OCI-LY3 (cell line): Measurements from ENCODE around the gene PCYT1A.
A peak's percentile ranks its signal among the peaks of the same experiment; 100 is the strongest.
"Not testable (repeated sequence)": the region's sequence is repeated elsewhere in the genome, so short reads cannot be mapped to it uniquely, and the experiment has no call there.

Source experiments
- H2AFZ ChIP-seq: fragments of 200-600, 300-600 bp; shearing (Covaris generic); 2 replicates; pipeline ENCODE4 v1.6.0; 2014; ENCODE audit warnings: antibody characterized with exemption, low read depth, low read length
- H3K27ac ChIP-seq: fragments of 200-600, 300-600 bp; sonication (generic); 2 replicates; pipeline ENCODE4 v1.5.1; 2014; ENCODE audit warnings: mild to moderate bottlenecking, low read length, moderate library complexity, mixed read lengths
- H3K27me3 ChIP-seq: fragments of 200-600, 300-600 bp; sonication (generic); 2 replicates; pipeline ENCODE4 v1.6.1; 2014; ENCODE audit warnings: low read depth, low read length, mixed read lengths
- H3K36me3 ChIP-seq: fragments of 200-600, 300-600 bp; sonication (generic); replicated peaks from 2 replicates; pipeline ENCODE3; 2014; ENCODE audit warnings: low read depth, low read length, mixed read lengths
- H3K4me1 ChIP-seq: fragments of 300-600, 200-600 bp; sonication (generic); 2 replicates; pipeline ENCODE4 v1.6.1; 2014; ENCODE audit warnings: low read length, mixed read lengths
- H3K4me2 ChIP-seq: fragments of 200-600, 300-600 bp; sonication (generic); 2 replicates; pipeline ENCODE4 v1.6.1; 2014; ENCODE audit warnings: low read length, mixed read lengths
- H3K4me3 ChIP-seq: fragments of 300-600, 200-600 bp; sonication (generic); 2 replicates; pipeline ENCODE4 v1.5.1; 2014; ENCODE audit warnings: antibody characterized with exemption, mild to moderate bottlenecking, low read length, moderate library complexity
- H3K79me2 ChIP-seq: fragments of 300-600, 200-600 bp; shearing (Covaris generic); 2 replicates; pipeline ENCODE4 v1.6.1; 2014; ENCODE audit warnings: mild to moderate bottlenecking, low read length, mixed read lengths
- H3K9ac ChIP-seq: fragments of 300-600, 200-600 bp; shearing (Covaris generic); 2 replicates; pipeline ENCODE4 v1.6.0; 2014; ENCODE audit warnings: mild to moderate bottlenecking, low read length, moderate library complexity
- H3K9me3 ChIP-seq: fragments of 200-600, 300-600 bp; shearing (Covaris generic); 2 replicates; pipeline ENCODE4 v1.6.1; 2014; ENCODE audit warnings: low read length, mixed read lengths; ENCODE audit not compliant: insufficient read depth
- H4K20me1 ChIP-seq: fragments of 200-600, 300-600 bp; sonication (generic); 2 replicates; pipeline ENCODE4 v1.6.1; 2016; ENCODE audit warnings: low read length, mixed read lengths; ENCODE audit not compliant: insufficient read depth
- CTCF ChIP-seq: fragments of 200-600, 300-600 bp; sonication (generic); IDR thresholded peaks from 2 replicates; pipeline ENCODE4 v1.5.1; 2014; ENCODE audit warnings: antibody characterized with exemption, low read length, low read depth
- EZH2phosphoT487 ChIP-seq: fragments of 200-600 bp; shearing (Covaris generic); IDR thresholded peaks from 2 replicates; pipeline ENCODE4 v1.6.1; 2018; ENCODE audit warnings: antibody characterized with exemption, mixed run types, low read depth

PCYT1A gene

GRCh38 chr3:196315821-196316220 lies 28.3 kb upstream of the PCYT1A start:
- H3K9me3 ChIP-seq = no peaks in the 10 kb centered on the region
- no peak overlapping the region for H2AFZ ChIP-seq
- no peak overlapping the region for H3K27ac ChIP-seq
- H3K4me2 ChIP-seq = no peak overlapping the region
- H3K4me1 ChIP-seq = no peaks in the 10 kb centered on the region
- no peak overlapping the region for H3K9ac ChIP-seq
- no peak for TF ChIP-seq EZH2phosphoT487
- no peak for TF ChIP-seq CTCF
- peaks cover 8% of the 10 kb centered on the region for H3K79me2 ChIP-seq
- no peaks in the 10 kb centered on the region for H3K27me3 ChIP-seq
- H4K20me1 ChIP-seq = no peaks in the 10 kb centered on the region
- no peaks in the 10 kb centered on the region for H3K36me3 ChIP-seq
- H3K4me3 ChIP-seq = no peak overlapping the region

GRCh38 chr3:196314597-196314996 lies 27.1 kb upstream of the PCYT1A start:
- Histone ChIP-seq H3K4me3 (no peak overlapping the region), H3K4me2 (no peak overlapping the region), H3K36me3 (no peaks in the 10 kb centered on the region), H3K9ac (no peak overlapping the region), H2AFZ (no peak overlapping the region), H3K79me2 (peaks cover 8% of the 10 kb centered on the region), H3K27ac (no peak overlapping the region), H3K9me3 (no peaks in the 10 kb centered on the region), H3K27me3 (no peaks in the 10 kb centered on the region), H4K20me1 (no peaks in the 10 kb centered on the region), H3K4me1 (no peaks in the 10 kb centered on the region)
- TF ChIP-seq EZH2phosphoT487 (no peak), CTCF (no peak)

- not testable (repeated sequence) for H3K79me2 ChIP-seq, H3K27me3 ChIP-seq, H2AFZ ChIP-seq, H4K20me1 ChIP-seq, H3K4me1 ChIP-seq, H3K9me3 ChIP-seq, H3K4me2 ChIP-seq, H3K4me3 ChIP-seq, H3K36me3 ChIP-seq, H3K27ac ChIP-seq, H3K9ac ChIP-seq
Measured at GRCh38 chr3:196314086-196314485, 26.6 kb upstream of the PCYT1A start.

GRCh38 chr3:196302960-196303359 lies 15.4 kb upstream of the PCYT1A start:
- H3K27me3 ChIP-seq, H3K4me2 ChIP-seq, H3K4me3 ChIP-seq, H4K20me1 ChIP-seq, H3K27ac ChIP-seq, H2AFZ ChIP-seq, H3K79me2 ChIP-seq, H3K4me1 ChIP-seq, H3K9ac ChIP-seq, H3K9me3 ChIP-seq, H3K36me3 ChIP-seq: not testable (repeated sequence)

GRCh38 chr3:196302551-196302950 lies 15.0 kb upstream of the PCYT1A start:
- H3K4me2 ChIP-seq = peak overlapping the region; percentile 11
- H2AFZ ChIP-seq, H3K9me3 ChIP-seq, H3K4me3 ChIP-seq, H3K4me1 ChIP-seq, H3K79me2 ChIP-seq, H4K20me1 ChIP-seq, H3K27me3 ChIP-seq, H3K27ac ChIP-seq, H3K36me3 ChIP-seq, H3K9ac ChIP-seq: not testable (repeated sequence)

- Histone ChIP-seq H3K4me1 (peaks cover 16% of the 10 kb centered on the region), H3K9me3 (no peaks in the 10 kb centered on the region), H3K4me2 (no peak overlapping the region), H3K9ac (no peak overlapping the region), H3K79me2 (no peaks in the 10 kb centered on the region), H3K36me3 (no peaks in the 10 kb centered on the region), H4K20me1 (no peaks in the 10 kb centered on the region), H3K27ac (no peak overlapping the region), H3K4me3 (no peak overlapping the region), H3K27me3 (no peaks in the 10 kb centered on the region), H2AFZ (no peak overlapping the region)
- no peak for TF ChIP-seq CTCF
- TF ChIP-seq EZH2phosphoT487 = no peak
Measured at GRCh38 chr3:196298521-196298920, 11.0 kb upstream of the PCYT1A start.
